Measurements from ENCODE around the gene WNT7A. TPM values are rescaled to one million over a fixed set of nuclear protein-coding genes. Genes with fewer than 3 reads are reported as not detected.

WNT7A gene
- total RNA-seq, 2 donors from 2014 or later, result 0.58 TPM; not detected in 1

- ATAC-seq (replicated peaks in 1 of 2) (no peak), DNase-seq (no peak)
- Mint-ChIP-seq H3K4me1 (ENCODE audit: low read depth) (peaks cover 5% of the 10 kb centered on the region), H3K36me3 (ENCODE audit: insufficient read depth in 2 of 2) (no peaks in the 10 kb centered on the region), H3K9me3 (no peaks in the 10 kb centered on the region), H3K27me3 (ENCODE audit: low read depth) (no peaks in the 10 kb centered on the region), H3K4me3 (no peak overlapping the region), H3K27ac (no peak overlapping the region)
Measured at GRCh38 chr3:13833506-13834257, 46.2 kb downstream of the WNT7A start.

GRCh38 chr3:13832130-13832529 is 47.7 kb downstream of the WNT7A start:
- ATAC-seq (replicated peaks in 1 of 2), result no peak
- H3K36me3 Mint-ChIP-seq (ENCODE audit: insufficient read depth in 2 of 2), result no peaks in the 10 kb centered on the region
- H3K27me3 Mint-ChIP-seq (ENCODE audit: low read depth), result no peaks in the 10 kb centered on the region
- no peak overlapping the region for H3K4me3 Mint-ChIP-seq
- no peaks in the 10 kb centered on the region for H3K9me3 Mint-ChIP-seq
- DNase-seq, result no peak
- no peak overlapping the region for H3K27ac Mint-ChIP-seq
- peaks cover 5% of the 10 kb centered on the region for H3K4me1 Mint-ChIP-seq (ENCODE audit: low read depth)

GRCh38 chr3:13831386-13831996 is 48.4 kb downstream of the WNT7A start:
- Mint-ChIP-seq H3K4me1 (ENCODE audit: low read depth) (peaks cover 5% of the 10 kb centered on the region), H3K27ac (no peak overlapping the region), H3K36me3 (ENCODE audit: insufficient read depth in 2 of 2) (no peaks in the 10 kb centered on the region), H3K9me3 (no peaks in the 10 kb centered on the region), H3K4me3 (no peak overlapping the region), H3K27me3 (ENCODE audit: low read depth) (no peaks in the 10 kb centered on the region)
- no peak for DNase-seq
- ATAC-seq (replicated peaks in 1 of 2), result no peak

GRCh38 chr3:13829311-13829710 is 50.6 kb downstream of the WNT7A start:
- H3K36me3 Mint-ChIP-seq (ENCODE audit: insufficient read depth in 2 of 2), result no peaks in the 10 kb centered on the region
- no peak overlapping the region for H3K27ac Mint-ChIP-seq
- no peak overlapping the region for H3K4me3 Mint-ChIP-seq
- no peaks in the 10 kb centered on the region for H3K9me3 Mint-ChIP-seq
- H3K4me1 Mint-ChIP-seq (ENCODE audit: low read depth), result peaks cover 5% of the 10 kb centered on the region
- ATAC-seq (replicated peaks in 1 of 2) (no peak), DNase-seq (no peak)
- no peaks in the 10 kb centered on the region for H3K27me3 Mint-ChIP-seq (ENCODE audit: low read depth)

- no peaks in the 10 kb centered on the region for H3K36me3 Mint-ChIP-seq (ENCODE audit: insufficient read depth in 2 of 2)
- peaks cover 5% of the 10 kb centered on the region for H3K4me1 Mint-ChIP-seq (ENCODE audit: low read depth)
- H3K27ac Mint-ChIP-seq, result no peak overlapping the region
- ATAC-seq (replicated peaks in 1 of 2) (no peak), DNase-seq (no peak)
- H3K9me3 Mint-ChIP-seq, result no peaks in the 10 kb centered on the region
- H3K4me3 Mint-ChIP-seq, result no peak overlapping the region
- H3K27me3 Mint-ChIP-seq (ENCODE audit: low read depth), result no peaks in the 10 kb centered on the region
Measured at GRCh38 chr3:13828501-13829265, 51.2 kb downstream of the WNT7A start.

- H3K36me3 Mint-ChIP-seq (ENCODE audit: insufficient read depth in 2 of 2), result no peaks in the 10 kb centered on the region
- H3K27me3 Mint-ChIP-seq (ENCODE audit: low read depth), result no peaks in the 10 kb centered on the region
- H3K4me3 Mint-ChIP-seq, result no peak overlapping the region
- no peaks in the 10 kb centered on the region for H3K4me1 Mint-ChIP-seq (ENCODE audit: low read depth)
- DNase-seq (no peak), ATAC-seq (replicated peaks in 1 of 2) (no peak)
- no peak overlapping the region for H3K27ac Mint-ChIP-seq
- no peaks in the 10 kb centered on the region for H3K9me3 Mint-ChIP-seq
Measured at GRCh38 chr3:13827699-13828098, 52.2 kb downstream of the WNT7A start.

- no peaks in the 10 kb centered on the region for H3K27me3 Mint-ChIP-seq (ENCODE audit: low read depth)
- no peak for ATAC-seq (replicated peaks in 1 of 2)
- no peak overlapping the region for H3K27ac Mint-ChIP-seq
- no peak for DNase-seq
- peaks cover 0 to under 1% of the 10 kb centered on the region in 2 donors for H3K36me3 Mint-ChIP-seq (ENCODE audit: insufficient read depth in 2 of 2)
- H3K4me3 Mint-ChIP-seq, result no peak overlapping the region
- H3K9me3 Mint-ChIP-seq, result no peaks in the 10 kb centered on the region
- no peaks in the 10 kb centered on the region for H3K4me1 Mint-ChIP-seq (ENCODE audit: low read depth)
Measured at GRCh38 chr3:13827256-13827655, 52.6 kb downstream of the WNT7A start.

- Mint-ChIP-seq H3K36me3 (ENCODE audit: insufficient read depth in 2 of 2) (peaks cover 0 to 1% of the 10 kb centered on the region in 2 donors), H3K27me3 (ENCODE audit: low read depth) (no peaks in the 10 kb centered on the region), H3K9me3 (no peaks in the 10 kb centered on the region), H3K4me1 (ENCODE audit: low read depth) (peaks cover 1% of the 10 kb centered on the region), H3K4me3 (no peak overlapping the region), H3K27ac (no peak overlapping the region)
- no peak for ATAC-seq (replicated peaks in 1 of 2)
- no peak for DNase-seq
Measured at GRCh38 chr3:13826672-13827071, 53.2 kb downstream of the WNT7A start.

GRCh38 chr3:13825821-13826220 is 54.0 kb downstream of the WNT7A start:
- H3K36me3 Mint-ChIP-seq (ENCODE audit: insufficient read depth in 2 of 2), result peaks cover 0 to 1% of the 10 kb centered on the region in 2 donors
- no peak overlapping the region for H3K27ac Mint-ChIP-seq
- H3K4me1 Mint-ChIP-seq (ENCODE audit: low read depth), result peaks cover 6% of the 10 kb centered on the region
- H3K4me3 Mint-ChIP-seq, result no peak overlapping the region
- H3K9me3 Mint-ChIP-seq, result no peaks in the 10 kb centered on the region
- ATAC-seq (replicated peaks in 1 of 2) (no peak), DNase-seq (no peak)
- H3K27me3 Mint-ChIP-seq (ENCODE audit: low read depth), result no peaks in the 10 kb centered on the region

GRCh38 chr3:13825311-13825579 is 54.6 kb downstream of the WNT7A start:
- Mint-ChIP-seq H3K36me3 (ENCODE audit: insufficient read depth in 2 of 2) (peaks cover 0 to 1% of the 10 kb centered on the region in 2 donors), H3K4me1 (ENCODE audit: low read depth) (peaks cover 6% of the 10 kb centered on the region), H3K9me3 (no peaks in the 10 kb centered on the region), H3K27me3 (ENCODE audit: low read depth) (no peaks in the 10 kb centered on the region), H3K27ac (no peak overlapping the region), H3K4me3 (no peak overlapping the region)
- DNase-seq, result no peak
- no peak for ATAC-seq (replicated peaks in 1 of 2)

- Mint-ChIP-seq H3K36me3 (ENCODE audit: insufficient read depth in 2 of 2) (peaks cover 0 to 1% of the 10 kb centered on the region in 2 donors), H3K27ac (peak overlapping the region; percentile 1), H3K4me1 (ENCODE audit: low read depth) (peaks cover 6% of the 10 kb centered on the region), H3K4me3 (no peak overlapping the region), H3K27me3 (ENCODE audit: low read depth) (no peaks in the 10 kb centered on the region), H3K9me3 (no peaks in the 10 kb centered on the region)
- DNase-seq (no peak), ATAC-seq (replicated peaks in 1 of 2) (no peak)
Measured at GRCh38 chr3:13824521-13825310, 55.2 kb downstream of the WNT7A start.

- H3K27me3 Mint-ChIP-seq (ENCODE audit: low read depth), result no peaks in the 10 kb centered on the region
- ATAC-seq (replicated peaks in 1 of 2) (no peak), DNase-seq (no peak)
- H3K27ac Mint-ChIP-seq, result no peak overlapping the region
- H3K36me3 Mint-ChIP-seq (ENCODE audit: insufficient read depth in 2 of 2), result peaks cover 1 to 2% of the 10 kb centered on the region in 2 donors
- peaks cover 6% of the 10 kb centered on the region for H3K4me1 Mint-ChIP-seq (ENCODE audit: low read depth)
- H3K9me3 Mint-ChIP-seq, result peaks cover 0 to 2% of the 10 kb centered on the region in 2 donors
- no peak overlapping the region for H3K4me3 Mint-ChIP-seq
Measured at GRCh38 chr3:13823692-13824091, 56.2 kb downstream of the WNT7A start.

Data from activated T-cell treated with anti-CD3 and anti-CD28 coated beads, Interleukin-2, amount 50 U/mL, for 72 hours (primary cell).